Activated CD8-positive, alpha-beta memory T cell treated with anti-CD3 and anti-CD28 coated beads, Interleukin-2, amount 50 U/mL, for 4 hours (primary cell): ENCODE data around the gene SKAP2.

Experiments
- DNase-seq: peaks from one replicate; pipeline ENCODE4 v3.0.0-alpha.2; 2020

Gene SKAP2

DNA sequence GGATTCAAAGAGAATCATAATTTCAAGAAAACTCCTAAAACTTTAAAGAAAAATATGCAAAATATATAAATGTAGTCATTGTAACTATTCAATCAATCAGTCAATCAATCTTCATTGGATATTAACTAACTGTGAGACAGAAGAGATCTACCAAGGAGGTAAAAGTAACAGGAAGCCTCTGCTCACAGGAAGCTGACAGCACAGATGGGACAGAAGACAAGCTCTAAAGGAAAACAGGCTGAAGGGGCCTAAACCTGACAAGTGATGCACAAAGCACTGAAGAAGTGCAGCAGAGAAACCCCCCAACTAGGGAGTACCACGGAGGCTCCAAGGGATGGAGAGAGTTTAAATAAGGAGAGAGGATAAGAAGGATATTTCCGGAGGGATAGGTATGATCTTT lies 173.0 kb downstream of the SKAP2 start:
- no peak for DNase-seq

GRCh38 chr7:26690135-26690805 lies 174.1 kb downstream of the SKAP2 start:
- DNase-seq, result no peak

- no peak for DNase-seq
Observed at GRCh38 chr7:26688936-26689506, 175.4 kb downstream of the SKAP2 start.

DNA sequence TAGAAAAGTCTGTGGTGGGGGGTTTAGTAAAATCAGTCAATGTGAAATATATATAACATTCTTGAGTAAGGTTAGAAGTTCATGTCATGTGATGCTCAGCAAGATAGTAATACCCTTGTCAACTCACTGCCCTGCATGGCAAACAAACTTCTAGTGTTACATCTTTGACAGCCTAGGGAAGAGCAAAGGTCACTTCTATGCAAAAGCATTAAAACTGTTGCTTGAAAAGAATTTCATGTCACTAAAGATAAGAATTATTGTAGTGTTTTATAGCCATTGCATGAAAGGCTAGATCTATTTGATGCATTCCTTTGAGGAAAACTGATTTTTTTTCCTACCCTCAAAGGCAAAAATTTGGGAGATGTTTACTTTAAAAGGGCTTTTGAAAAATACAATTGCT lies 176.0 kb downstream of the SKAP2 start:
- no peak for DNase-seq

DNA sequence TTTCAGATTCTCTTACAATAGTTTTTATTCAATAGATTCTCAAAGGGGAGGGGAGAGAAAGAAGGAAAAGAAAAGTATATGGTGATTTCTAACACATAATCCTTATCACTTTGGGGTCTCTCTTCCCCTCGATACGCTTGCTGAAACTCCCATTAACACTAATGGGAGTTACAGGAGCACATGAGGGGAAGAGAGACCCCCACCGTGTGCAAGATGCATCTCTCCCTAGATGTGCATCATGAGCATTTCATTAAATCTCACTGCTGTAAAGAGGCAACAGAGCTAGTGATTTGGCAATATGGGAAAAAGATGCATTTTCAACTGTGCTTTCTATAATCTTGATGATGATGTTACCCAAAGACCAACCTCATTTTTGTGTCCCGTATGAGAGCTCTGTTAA lies 177.4 kb downstream of the SKAP2 start:
- DNase-seq, result no peak

DNA sequence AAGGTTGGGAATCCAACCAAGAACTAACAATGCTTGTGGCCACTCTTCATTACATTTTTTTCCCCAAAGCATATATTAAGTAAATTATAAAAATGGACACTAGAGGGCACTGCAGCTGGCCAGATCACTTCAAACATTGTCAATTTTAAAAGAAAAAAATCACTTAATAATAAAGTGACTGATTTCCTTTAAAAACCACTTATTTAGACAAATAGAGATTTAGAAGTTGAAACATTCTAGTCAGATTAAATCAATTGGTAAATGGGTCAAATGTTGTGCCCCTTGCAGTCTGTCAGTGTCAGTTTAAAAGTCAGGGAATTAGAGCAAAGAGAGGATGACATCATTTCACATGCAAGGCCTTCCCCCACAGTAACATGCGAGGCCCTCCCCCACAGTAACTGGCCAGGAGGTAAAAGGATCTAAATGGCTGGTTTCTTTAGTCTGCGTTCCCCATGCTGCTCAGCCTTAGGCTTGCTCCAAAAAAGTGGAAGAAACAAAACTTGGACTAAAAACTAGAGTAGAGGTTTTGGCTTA lies 177.9 kb downstream of the SKAP2 start:
- DNase-seq, result no peak

DNA sequence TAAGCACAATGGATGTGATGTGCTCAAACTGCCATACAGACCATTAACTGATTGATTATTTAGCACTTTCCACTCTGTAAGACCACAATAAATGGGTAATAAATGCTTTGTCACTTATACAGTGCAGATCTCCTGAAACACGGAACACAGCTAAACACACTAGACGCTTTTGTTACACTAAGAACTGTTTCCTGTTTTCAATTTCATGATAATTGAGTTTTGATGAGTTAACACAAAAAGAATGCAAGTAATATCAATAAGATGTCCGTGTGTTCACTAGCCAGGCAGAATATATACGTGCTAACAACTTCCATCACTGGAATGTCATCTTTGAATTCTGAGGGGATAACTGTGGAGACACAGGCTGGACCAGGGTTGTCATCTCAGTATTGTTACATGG lies 178.8 kb downstream of the SKAP2 start:
- DNase-seq, result no peak

- no peak for DNase-seq
Observed at GRCh38 chr7:26684447-26684846, 179.9 kb downstream of the SKAP2 start.

DNA sequence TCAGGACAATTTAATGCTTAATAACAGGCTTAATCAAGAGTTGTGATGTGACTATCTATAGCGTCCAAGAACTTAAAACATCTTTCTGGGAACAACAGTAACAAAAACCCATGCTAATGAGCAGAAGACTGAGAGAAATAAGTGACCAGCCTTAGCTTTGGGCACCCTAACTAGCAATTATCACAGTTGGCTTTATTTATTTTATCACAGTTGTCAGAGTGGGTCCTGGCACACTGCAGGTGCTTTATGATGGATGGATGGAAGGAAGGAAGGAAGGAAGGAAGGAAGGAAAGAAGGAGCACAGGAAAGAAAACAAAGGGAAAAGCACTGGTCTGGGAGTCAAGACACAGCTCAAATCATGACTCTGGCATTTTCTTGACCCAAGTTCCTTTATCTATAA lies 181.1 kb downstream of the SKAP2 start:
- DNase-seq, result no peak

DNA sequence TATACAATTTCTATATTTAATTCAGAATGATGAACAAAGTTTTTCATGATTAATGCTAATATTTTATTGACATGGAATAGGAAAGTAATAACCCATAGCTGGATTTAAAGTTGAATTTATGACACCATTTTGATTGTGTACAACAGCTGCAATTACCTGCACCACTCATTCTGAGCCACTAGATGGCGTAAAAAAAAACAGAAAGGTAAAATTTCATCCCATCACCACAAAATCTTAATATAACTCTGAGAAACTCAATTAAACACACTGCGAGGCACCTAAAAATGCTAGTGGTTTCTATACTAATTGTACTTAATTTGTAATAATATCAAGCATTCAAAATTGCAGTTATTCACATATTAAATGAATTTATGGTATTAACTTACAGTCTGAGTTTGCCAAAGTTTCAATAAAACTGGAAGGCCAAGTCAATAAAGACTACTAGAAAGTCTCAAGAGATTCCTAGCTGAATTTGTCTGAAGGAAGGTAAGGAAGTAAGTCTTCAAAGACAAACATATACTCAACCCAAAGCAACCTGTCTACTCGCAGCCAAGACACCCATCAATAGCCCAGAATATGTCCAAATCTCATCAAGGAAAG lies 182.5 kb downstream of the SKAP2 start:
- no peak for DNase-seq

DNA sequence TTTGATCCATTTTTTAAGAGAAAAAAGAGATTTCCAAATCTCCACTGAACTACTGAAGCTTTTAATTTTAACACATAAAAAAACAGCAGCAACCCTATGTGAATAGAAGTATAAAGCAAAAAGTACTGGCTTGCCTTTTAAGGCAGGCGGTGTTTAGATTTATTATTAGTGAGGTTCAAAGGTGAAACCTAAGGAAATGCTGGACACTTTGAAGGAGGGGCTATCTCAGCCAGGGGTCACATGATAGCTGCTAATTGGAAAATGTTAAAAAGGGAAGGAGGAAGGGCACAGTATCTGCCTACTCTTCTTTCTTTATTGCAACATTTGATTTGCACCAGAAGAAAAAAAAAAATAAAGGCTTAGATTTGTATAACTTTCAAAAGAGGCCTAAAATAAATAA lies 183.8 kb downstream of the SKAP2 start:
- no peak for DNase-seq

GRCh38 chr7:26675143-26675887 lies 189.1 kb downstream of the SKAP2 start:
- DNase-seq, result no peak

- DNase-seq, result no peak
Observed at GRCh38 chr7:26673858-26674257, 190.5 kb downstream of the SKAP2 start.

DNA sequence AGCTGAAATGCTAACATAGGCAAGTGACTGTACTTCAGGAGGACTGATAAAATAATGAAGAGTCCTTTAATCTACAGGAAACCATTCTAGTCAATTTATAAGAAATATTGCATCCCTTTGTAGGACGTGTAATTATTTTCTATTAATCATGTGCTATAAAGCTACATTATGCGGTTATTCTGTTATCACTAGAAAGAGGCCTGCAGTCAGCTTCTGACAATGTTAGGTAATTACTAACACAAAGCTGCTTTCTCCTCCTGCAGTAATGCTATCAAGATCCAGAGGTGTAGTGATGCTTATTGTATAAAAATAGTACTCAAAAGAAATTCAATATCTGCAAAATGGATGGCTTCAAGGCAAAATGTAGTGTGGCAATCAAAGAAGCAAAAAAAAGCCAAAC lies 191.1 kb downstream of the SKAP2 start:
- no peak for DNase-seq

DNA sequence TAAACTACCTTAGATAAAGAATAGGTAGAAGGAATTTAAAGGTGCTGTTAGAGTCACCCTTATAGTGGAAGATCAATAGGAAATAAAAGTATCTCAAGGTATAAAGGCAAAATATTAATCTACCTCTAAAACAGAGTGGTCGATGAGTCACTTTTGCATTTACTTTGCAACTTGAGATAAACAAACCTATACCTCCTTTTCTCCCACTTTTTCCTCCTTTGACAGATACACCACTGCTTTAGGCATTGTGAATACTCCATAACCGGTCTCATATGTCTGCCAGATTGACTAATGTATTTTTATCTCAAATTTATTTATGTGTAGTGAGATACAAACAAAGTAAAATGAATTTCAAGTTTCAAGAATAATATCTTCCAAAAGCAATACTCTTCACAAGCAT lies 193.5 kb downstream of the SKAP2 start:
- DNase-seq, result no peak

GRCh38 chr7:26670290-26670689 lies 194.1 kb downstream of the SKAP2 start:
- no peak for DNase-seq

GRCh38 chr7:26668821-26669220 lies 195.6 kb downstream of the SKAP2 start:
- DNase-seq, result no peak

DNA sequence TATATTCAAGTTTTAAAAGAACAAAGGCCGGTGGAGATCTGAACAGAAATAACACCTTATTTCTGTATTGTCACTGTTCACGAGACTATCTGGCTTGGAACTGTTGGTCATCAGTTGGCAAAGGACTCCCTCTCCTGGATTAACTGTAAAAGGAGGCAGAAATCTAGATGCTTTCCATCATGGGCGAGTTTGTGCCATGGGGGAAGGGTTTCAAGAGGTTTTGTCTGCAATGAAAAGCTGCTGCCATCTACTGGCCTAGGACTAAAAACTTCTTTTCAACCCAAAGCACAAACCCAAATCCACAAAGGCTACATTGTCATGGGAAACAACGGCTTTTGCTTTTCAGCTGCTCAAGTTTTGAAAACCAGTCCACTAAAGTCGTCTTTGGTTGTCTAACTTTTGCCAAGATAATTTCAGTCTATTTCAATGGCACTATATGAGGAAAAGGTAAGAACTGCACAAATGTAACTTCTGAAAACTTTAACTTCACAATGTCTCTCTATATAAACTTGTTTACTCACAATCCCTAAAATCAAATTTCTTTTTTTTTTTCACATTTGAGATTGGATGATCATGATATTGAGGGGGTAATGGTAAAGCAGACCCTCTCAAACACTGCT lies 196.8 kb downstream of the SKAP2 start:
- DNase-seq, result peak; percentile 23

GRCh38 chr7:26664735-26665416 lies 199.5 kb downstream of the SKAP2 start:
- peak; percentile 25 for DNase-seq

- no peak for DNase-seq
Observed at GRCh38 chr7:26664274-26664673, 200.1 kb downstream of the SKAP2 start.

DNA sequence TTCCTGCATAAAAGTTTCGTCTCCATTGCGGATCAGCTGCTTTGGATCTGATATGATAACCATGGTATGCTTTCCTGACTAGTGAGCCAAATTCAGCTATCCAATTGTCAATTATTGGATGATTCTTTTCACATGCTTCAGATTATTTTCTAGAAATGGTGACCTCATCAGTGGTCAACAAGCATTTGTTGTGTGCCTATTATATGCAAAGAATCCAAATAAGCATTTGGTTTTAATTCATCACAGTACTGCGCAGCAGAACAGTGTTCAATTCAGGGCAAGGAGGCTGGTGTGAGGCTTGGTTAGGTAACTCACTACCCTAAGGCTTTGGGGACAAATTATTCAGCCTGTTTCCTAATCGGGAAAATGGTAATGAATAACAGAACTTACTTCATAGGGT lies 200.5 kb downstream of the SKAP2 start:
- no peak for DNase-seq

DNA sequence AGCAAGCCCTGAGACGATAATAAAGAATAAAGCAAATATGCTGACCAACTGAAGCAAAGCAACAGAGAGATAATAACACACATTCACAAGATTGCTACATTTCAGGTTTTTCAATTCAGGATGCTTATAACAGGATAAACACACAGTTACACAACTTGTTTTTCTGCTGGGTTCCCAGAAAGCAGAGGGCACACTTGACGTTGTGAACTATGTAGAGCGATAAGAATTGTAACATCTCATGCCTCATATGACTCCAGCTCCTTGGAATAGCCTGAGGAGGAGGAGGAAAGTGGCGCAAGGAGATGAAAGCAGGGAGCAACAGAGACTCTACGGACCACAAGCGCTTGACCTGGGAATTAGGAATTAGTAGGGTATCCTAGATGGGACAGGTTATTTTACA lies 201.7 kb downstream of the SKAP2 start:
- no peak for DNase-seq

DNA sequence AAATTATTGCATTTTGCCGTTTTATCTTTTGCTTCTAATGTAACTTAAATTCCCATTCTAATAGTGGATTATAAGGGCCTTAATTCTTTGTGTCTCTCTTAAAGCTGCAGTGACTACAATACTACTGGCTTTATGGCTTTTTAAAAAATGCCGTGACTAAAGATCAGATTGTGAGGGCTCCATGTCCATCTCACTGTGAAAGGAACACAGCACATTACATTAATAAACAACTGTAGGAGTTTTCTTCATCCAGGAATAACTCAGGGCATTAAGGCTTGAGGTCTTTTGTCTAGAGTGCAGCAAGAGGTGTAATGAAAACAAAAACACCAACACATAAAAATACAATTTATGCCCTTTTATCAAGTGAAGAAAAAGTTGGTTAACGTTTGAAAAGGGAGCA lies 205.3 kb downstream of the SKAP2 start:
- DNase-seq, result no peak
